ENCODE results near the gene ZNF699.

DNA sequence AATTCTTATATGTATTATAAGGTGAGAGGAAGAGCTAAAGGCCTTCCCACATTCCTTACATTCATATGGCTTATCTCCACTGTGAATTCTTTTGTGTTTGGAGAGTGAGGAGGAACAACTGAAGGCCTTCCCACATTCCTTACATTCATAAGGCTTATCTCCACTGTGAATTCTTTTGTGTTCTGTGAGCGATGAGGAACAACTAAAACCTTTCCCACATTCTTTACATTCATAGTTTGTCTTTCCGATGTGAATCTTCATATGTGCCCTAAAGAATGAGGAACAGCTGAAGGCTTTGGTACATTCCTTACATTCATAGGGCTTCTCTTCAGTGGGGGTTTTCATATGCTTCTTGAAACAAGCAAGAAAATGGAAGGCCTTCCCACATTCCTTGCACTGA, 13.3 kb downstream of the ZNF699 start:
- TF ChIP-seq POLR2A (IDR thresholded peaks at IDR 0.05): no peak
- TF ChIP-seq EP300 (IDR thresholded peaks at IDR 0.05; ENCODE audit: low read depth): no peak
- TF ChIP-seq, protein P1, sequence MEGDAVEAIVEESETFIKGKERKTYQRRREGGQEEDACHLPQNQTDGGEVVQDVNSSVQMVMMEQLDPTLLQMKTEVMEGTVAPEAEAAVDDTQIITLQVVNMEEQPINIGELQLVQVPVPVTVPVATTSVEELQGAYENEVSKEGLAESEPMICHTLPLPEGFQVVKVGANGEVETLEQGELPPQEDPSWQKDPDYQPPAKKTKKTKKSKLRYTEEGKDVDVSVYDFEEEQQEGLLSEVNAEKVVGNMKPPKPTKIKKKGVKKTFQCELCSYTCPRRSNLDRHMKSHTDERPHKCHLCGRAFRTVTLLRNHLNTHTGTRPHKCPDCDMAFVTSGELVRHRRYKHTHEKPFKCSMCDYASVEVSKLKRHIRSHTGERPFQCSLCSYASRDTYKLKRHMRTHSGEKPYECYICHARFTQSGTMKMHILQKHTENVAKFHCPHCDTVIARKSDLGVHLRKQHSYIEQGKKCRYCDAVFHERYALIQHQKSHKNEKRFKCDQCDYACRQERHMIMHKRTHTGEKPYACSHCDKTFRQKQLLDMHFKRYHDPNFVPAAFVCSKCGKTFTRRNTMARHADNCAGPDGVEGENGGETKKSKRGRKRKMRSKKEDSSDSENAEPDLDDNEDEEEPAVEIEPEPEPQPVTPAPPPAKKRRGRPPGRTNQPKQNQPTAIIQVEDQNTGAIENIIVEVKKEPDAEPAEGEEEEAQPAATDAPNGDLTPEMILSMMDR (IDR thresholded peaks at IDR 0.05): no peak
- no peak for TF ChIP-seq POLR2AphosphoS5 (IDR thresholded peaks at IDR 0.05)

All from transverse colon (tissue), 4 donors.